HEK293 (cell line): ENCODE data around the gene SLC25A17.

Experiments
- FEZF1 ChIP-seq: fragments of 450-650 bp; formaldehyde crosslinking; IDR thresholded peaks from 2 replicates; pipeline ENCODE4 v1.5.1; 2016; ENCODE audit warnings: missing biosample characterization, missing genetic modification characterization
- KLF8 ChIP-seq: fragments of 450-650 bp; formaldehyde crosslinking; IDR thresholded peaks from 2 replicates; pipeline ENCODE4 v1.5.1; 2016; ENCODE audit warnings: missing biosample characterization, missing genetic modification characterization
- KLF9 ChIP-seq: fragments of 450-650 bp; formaldehyde crosslinking; IDR thresholded peaks from 2 replicates; pipeline ENCODE4 v1.5.1; 2016; ENCODE audit warnings: missing biosample characterization, missing genetic modification characterization, low read depth
- PRDM1 ChIP-seq: fragments of 450-650 bp; formaldehyde crosslinking; IDR thresholded peaks from 2 replicates; pipeline ENCODE4; 2016; ENCODE audit warnings: missing biosample characterization, missing genetic modification characterization
- SALL2 ChIP-seq: fragments of 450-650 bp; formaldehyde crosslinking; IDR thresholded peaks from 2 replicates; pipeline ENCODE4 v1.5.0; 2017; ENCODE audit warnings: missing biosample characterization, mild to moderate bottlenecking, missing genetic modification characterization, borderline replicate concordance
- ZBTB20 ChIP-seq: fragments of 450-650 bp; formaldehyde crosslinking; IDR thresholded peaks from 2 replicates; pipeline ENCODE4 v1.5.1; 2016; ENCODE audit warnings: missing biosample characterization, missing genetic modification characterization
- ZFP69B ChIP-seq: fragments of 450-650 bp; formaldehyde crosslinking; IDR thresholded peaks from 2 replicates; pipeline ENCODE4 v1.5.1; 2016; ENCODE audit warnings: missing biosample characterization, missing genetic modification characterization
- ZNF132 ChIP-seq: fragments of 450-650 bp; formaldehyde crosslinking; IDR thresholded peaks from 2 replicates; pipeline ENCODE4 v1.5.1; 2017; ENCODE audit warnings: missing biosample characterization, missing genetic modification characterization, borderline replicate concordance
- ZNF175 ChIP-seq: fragments of 450-650 bp; formaldehyde crosslinking; IDR thresholded peaks from 2 replicates; pipeline ENCODE4 v1.5.1; 2016; ENCODE audit warnings: missing biosample characterization, missing genetic modification characterization
- ZNF221 ChIP-seq: fragments of 450-650 bp; formaldehyde crosslinking; IDR thresholded peaks from 2 replicates; pipeline ENCODE4 v1.5.1; 2017; ENCODE audit warnings: missing biosample characterization, missing genetic modification characterization, borderline replicate concordance
- ZNF324 ChIP-seq: fragments of 450-650 bp; formaldehyde crosslinking; IDR thresholded peaks from 2 replicates; pipeline ENCODE4 v1.5.1; 2016; ENCODE audit warnings: missing biosample characterization, missing genetic modification characterization
- ZNF335 ChIP-seq: fragments of 450-650 bp; formaldehyde crosslinking; conservative IDR thresholded peaks from 2 replicates; pipeline ENCODE4 v1.5.1; 2016; ENCODE audit warnings: missing biosample characterization, missing genetic modification characterization
- ZNF521 ChIP-seq: fragments of 450-650 bp; formaldehyde crosslinking; IDR thresholded peaks from 2 replicates; pipeline ENCODE4 v1.5.1; 2017; ENCODE audit warnings: missing biosample characterization, mild to moderate bottlenecking, missing genetic modification characterization
- ZNF677 ChIP-seq: fragments of 450-650 bp; IDR thresholded peaks from 2 replicates; pipeline ENCODE4 v1.5.0; 2018; ENCODE audit warnings: missing biosample characterization, mild to moderate bottlenecking, missing genetic modification characterization, moderate library complexity
- ZNF768 ChIP-seq: fragments of 450-650 bp; formaldehyde crosslinking; IDR thresholded peaks from 2 replicates; pipeline ENCODE4 v1.5.1; 2018; ENCODE audit warnings: missing biosample characterization, mild to moderate bottlenecking, missing genetic modification characterization
- ZNF777 ChIP-seq: fragments of 450-650 bp; formaldehyde crosslinking; IDR thresholded peaks from 2 replicates; pipeline ENCODE4 v1.5.1; 2017; ENCODE audit warnings: missing biosample characterization, missing genetic modification characterization, borderline replicate concordance
- ZSCAN30 ChIP-seq: fragments of 450-650 bp; IDR thresholded peaks from 2 replicates; pipeline ENCODE4 v1.5.1; 2018; ENCODE audit warnings: missing biosample characterization, mild to moderate bottlenecking, missing genetic modification characterization, moderate library complexity
- TF ChIP-seq, protein P1 (sequence below): fragments of 450-650 bp; formaldehyde crosslinking; IDR thresholded peaks from 2 replicates; pipeline ENCODE4 v1.5.1; 2016; ENCODE audit warnings: missing biosample characterization, missing genetic modification characterization
- TF ChIP-seq, protein P2 (sequence below): fragments of 450-650 bp; formaldehyde crosslinking; IDR thresholded peaks from 2 replicates; pipeline ENCODE4; 2016; ENCODE audit warnings: missing biosample characterization, missing genetic modification characterization
- TF ChIP-seq, protein P3 (sequence below): fragments of 450-650 bp; formaldehyde crosslinking; IDR thresholded peaks from 2 replicates; pipeline ENCODE4 v1.5.1; 2016; ENCODE audit warnings: missing biosample characterization, missing genetic modification characterization
- TF ChIP-seq, protein P4 (sequence below): fragments of 450-650 bp; formaldehyde crosslinking; IDR thresholded peaks from 2 replicates; pipeline ENCODE4 v1.5.1; 2016; ENCODE audit warnings: missing biosample characterization, missing genetic modification characterization
- TF ChIP-seq, protein P5 (sequence below): fragments of 450-650 bp; formaldehyde crosslinking; IDR thresholded peaks from 2 replicates; pipeline ENCODE4 v1.5.1; 2016; ENCODE audit warnings: missing biosample characterization, missing genetic modification characterization
- TF ChIP-seq, protein P6 (sequence below): fragments of 450-650 bp; formaldehyde crosslinking; IDR thresholded peaks from 2 replicates; pipeline ENCODE4 v1.5.1; 2016; ENCODE audit warnings: missing biosample characterization, missing genetic modification characterization
- TF ChIP-seq, protein P7 (sequence below): fragments of 450-650 bp; formaldehyde crosslinking; IDR thresholded peaks from 2 replicates; pipeline ENCODE4 v1.5.1; 2017; ENCODE audit warnings: missing biosample characterization, missing genetic modification characterization
- TF ChIP-seq, protein P8 (sequence below): fragments of 450-650 bp; formaldehyde crosslinking; IDR thresholded peaks from 2 replicates; pipeline ENCODE4 v1.5.1; 2016; ENCODE audit warnings: missing biosample characterization, missing genetic modification characterization

SLC25A17 gene

DNA sequence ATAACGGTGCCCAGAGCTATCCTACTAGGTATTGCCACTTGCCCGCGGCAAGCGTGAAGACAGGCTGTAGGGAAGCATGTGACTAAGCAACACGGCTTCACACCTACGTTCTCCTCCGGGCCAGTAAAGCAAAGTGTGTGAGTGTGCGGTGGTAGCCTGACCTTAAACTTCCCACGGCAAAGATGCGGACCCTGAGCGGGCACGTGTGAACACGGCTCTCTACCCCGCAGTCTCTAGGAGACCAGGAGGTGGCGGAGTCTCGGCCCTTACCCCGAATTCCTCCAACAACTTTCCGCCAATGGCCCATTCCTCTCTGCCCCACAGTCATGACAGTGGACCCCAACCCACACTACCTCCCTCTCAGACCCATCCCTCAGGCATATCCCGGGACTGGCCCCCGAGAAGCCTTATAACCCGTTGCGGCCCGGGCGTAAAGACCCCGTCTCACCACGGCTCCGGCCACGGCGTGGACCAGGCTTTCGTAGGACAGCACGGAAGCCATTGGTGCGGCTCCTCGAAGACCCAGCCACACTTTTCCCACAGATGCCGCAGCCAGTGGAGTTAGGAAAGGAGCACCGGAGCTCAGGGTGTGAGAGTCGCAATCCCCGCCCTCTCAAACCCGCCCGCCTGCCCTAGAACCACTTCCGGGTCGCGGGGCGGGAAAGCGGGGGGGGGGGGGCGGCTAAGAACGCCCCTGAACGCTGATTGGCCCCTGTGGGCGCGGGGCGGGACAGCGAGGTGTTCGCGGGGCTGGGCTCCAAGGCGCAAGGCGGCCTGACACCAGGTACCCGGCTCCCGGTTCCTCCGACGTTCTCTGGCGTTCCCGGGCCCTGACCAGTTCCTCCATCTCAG, at the start of gene SLC25A17 (continued):
- TF ChIP-seq, protein P1, sequence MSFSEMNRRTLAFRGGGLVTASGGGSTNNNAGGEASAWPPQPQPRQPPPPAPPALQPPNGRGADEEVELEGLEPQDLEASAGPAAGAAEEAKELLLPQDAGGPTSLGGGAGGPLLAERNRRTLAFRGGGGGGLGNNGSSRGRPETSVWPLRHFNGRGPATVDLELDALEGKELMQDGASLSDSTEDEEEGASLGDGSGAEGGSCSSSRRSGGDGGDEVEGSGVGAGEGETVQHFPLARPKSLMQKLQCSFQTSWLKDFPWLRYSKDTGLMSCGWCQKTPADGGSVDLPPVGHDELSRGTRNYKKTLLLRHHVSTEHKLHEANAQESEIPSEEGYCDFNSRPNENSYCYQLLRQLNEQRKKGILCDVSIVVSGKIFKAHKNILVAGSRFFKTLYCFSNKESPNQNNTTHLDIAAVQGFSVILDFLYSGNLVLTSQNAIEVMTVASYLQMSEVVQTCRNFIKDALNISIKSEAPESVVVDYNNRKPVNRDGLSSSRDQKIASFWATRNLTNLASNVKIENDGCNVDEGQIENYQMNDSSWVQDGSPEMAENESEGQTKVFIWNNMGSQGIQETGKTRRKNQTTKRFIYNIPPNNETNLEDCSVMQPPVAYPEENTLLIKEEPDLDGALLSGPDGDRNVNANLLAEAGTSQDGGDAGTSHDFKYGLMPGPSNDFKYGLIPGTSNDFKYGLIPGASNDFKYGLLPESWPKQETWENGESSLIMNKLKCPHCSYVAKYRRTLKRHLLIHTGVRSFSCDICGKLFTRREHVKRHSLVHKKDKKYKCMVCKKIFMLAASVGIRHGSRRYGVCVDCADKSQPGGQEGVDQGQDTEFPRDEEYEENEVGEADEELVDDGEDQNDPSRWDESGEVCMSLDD (tag by site-specific recombination) = 0 out of 2 replicates have a peak, but pooled peaks have one; percentile 11
- TF ChIP-seq, protein P2, sequence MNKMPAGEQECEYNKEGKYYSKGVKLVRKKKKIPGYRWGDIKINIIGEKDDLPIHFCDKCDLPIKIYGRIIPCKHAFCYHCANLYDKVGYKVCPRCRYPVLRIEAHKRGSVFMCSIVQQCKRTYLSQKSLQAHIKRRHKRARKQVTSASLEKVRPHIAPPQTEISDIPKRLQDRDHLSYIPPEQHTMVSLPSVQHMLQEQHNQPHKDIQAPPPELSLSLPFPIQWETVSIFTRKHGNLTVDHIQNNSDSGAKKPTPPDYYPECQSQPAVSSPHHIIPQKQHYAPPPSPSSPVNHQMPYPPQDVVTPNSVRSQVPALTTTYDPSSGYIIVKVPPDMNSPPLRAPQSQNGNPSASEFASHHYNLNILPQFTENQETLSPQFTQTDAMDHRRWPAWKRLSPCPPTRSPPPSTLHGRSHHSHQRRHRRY (tag by site-specific recombination) = no peak
- 0 out of 2 replicates have a peak, but pooled peaks have one; percentile 26 for TF ChIP-seq KLF9 (tag by site-specific recombination)
- TF ChIP-seq ZNF768 = 0 out of 2 replicates have a peak, but pooled peaks have one; percentile 2
- TF ChIP-seq, protein P3, sequence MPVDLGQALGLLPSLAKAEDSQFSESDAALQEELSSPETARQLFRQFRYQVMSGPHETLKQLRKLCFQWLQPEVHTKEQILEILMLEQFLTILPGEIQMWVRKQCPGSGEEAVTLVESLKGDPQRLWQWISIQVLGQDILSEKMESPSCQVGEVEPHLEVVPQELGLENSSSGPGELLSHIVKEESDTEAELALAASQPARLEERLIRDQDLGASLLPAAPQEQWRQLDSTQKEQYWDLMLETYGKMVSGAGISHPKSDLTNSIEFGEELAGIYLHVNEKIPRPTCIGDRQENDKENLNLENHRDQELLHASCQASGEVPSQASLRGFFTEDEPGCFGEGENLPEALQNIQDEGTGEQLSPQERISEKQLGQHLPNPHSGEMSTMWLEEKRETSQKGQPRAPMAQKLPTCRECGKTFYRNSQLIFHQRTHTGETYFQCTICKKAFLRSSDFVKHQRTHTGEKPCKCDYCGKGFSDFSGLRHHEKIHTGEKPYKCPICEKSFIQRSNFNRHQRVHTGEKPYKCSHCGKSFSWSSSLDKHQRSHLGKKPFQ = peak; percentile 95
- TF ChIP-seq, protein P4, sequence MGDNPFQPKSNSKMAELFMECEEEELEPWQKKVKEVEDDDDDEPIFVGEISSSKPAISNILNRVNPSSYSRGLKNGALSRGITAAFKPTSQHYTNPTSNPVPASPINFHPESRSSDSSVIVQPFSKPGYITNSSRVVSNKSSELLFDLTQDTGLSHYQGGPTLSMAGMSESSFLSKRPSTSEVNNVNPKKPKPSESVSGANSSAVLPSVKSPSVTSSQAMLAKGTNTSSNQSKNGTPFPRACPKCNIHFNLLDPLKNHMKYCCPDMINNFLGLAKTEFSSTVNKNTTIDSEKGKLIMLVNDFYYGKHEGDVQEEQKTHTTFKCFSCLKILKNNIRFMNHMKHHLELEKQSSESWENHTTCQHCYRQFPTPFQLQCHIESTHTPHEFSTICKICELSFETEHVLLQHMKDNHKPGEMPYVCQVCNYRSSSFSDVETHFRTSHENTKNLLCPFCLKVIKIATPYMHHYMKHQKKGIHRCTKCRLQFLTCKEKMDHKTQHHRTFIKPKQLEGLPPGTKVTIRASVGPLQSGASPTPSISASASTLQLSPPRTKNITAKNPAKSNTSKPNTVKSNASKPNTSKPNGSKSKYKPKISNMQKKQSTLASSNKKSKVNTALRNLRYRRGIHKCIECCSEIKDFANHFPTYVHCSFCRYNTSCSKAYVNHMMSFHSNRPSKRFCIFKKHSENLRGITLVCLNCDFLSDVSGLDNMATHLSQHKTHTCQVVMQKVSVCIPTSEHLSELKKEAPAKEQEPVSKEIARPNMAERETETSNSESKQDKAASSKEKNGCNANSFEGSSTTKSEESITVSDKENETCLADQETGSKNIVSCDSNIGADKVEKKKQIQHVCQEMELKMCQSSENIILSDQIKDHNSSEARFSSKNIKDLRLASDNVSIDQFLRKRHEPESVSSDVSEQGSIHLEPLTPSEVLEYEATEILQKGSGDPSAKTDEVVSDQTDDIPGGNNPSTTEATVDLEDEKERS (tag by site-specific recombination) = no peak
- TF ChIP-seq, protein P5, sequence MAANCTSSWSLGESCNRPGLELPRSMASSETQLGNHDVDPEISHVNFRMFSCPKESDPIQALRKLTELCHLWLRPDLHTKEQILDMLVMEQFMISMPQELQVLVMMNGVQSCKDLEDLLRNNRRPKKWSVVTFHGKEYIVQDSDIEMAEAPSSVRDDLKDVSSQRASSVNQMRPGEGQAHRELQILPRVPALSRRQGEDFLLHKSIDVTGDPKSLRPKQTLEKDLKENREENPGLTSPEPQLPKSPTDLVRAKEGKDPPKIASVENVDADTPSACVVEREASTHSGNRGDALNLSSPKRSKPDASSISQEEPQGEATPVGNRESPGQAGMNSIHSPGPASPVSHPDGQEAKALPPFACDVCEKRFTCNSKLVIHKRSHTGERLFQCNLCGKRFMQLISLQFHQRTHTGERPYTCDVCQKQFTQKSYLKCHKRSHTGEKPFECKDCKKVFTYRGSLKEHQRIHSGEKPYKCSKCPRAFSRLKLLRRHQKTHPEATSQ (tag by site-specific recombination) = 0 out of 2 replicates have a peak, but pooled peaks have one; percentile 20
- TF ChIP-seq, protein P6, sequence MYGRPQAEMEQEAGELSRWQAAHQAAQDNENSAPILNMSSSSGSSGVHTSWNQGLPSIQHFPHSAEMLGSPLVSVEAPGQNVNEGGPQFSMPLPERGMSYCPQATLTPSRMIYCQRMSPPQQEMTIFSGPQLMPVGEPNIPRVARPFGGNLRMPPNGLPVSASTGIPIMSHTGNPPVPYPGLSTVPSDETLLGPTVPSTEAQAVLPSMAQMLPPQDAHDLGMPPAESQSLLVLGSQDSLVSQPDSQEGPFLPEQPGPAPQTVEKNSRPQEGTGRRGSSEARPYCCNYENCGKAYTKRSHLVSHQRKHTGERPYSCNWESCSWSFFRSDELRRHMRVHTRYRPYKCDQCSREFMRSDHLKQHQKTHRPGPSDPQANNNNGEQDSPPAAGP (tag by site-specific recombination) = peak; percentile 48
- TF ChIP-seq ZNF777 = 0 out of 2 replicates have a peak, but pooled peaks have one; percentile 52
- TF ChIP-seq ZSCAN30 = 0 out of 2 replicates have a peak, but pooled peaks have one; percentile 4
- TF ChIP-seq ZNF132 (tag by site-specific recombination) = no peak
- TF ChIP-seq FEZF1 = no peak
- TF ChIP-seq KLF8 (tag by site-specific recombination) = peak; percentile 52
- peak; percentile 54; the same call in 1 of the 2 replicates for TF ChIP-seq ZFP69B
- peak; percentile 93 for TF ChIP-seq ZBTB20 (tag by site-specific recombination)
- no peak for TF ChIP-seq ZNF221 (tag by site-specific recombination)
- no peak for TF ChIP-seq PRDM1 (tag by site-specific recombination)
- TF ChIP-seq, protein P7, sequence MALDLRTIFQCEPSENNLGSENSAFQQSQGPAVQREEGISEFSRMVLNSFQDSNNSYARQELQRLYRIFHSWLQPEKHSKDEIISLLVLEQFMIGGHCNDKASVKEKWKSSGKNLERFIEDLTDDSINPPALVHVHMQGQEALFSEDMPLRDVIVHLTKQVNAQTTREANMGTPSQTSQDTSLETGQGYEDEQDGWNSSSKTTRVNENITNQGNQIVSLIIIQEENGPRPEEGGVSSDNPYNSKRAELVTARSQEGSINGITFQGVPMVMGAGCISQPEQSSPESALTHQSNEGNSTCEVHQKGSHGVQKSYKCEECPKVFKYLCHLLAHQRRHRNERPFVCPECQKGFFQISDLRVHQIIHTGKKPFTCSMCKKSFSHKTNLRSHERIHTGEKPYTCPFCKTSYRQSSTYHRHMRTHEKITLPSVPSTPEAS (tag by site-specific recombination) = no peak
- no peak for TF ChIP-seq SALL2 (tag by site-specific recombination)
- peak; percentile 99 for TF ChIP-seq ZNF335 (tag by site-specific recombination)
- TF ChIP-seq, protein P8, sequence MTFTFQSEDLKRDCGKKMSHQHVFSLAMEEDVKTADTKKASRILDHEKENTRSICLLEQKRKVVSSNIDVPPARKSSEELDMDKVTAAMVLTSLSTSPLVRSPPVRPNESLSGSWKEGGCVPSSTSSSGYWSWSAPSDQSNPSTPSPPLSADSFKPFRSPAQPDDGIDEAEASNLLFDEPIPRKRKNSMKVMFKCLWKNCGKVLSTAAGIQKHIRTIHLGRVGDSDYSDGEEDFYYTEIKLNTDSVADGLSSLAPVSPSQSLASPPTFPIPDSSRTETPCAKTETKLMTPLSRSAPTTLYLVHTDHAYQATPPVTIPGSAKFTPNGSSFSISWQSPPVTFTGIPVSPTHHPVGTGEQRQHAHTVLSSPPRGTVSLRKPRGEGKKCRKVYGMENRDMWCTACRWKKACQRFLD (tag by site-specific recombination) = no peak
- TF ChIP-seq ZNF324 (tag by site-specific recombination) = no peak
- no peak for TF ChIP-seq ZNF677
- no peak for TF ChIP-seq ZNF175 (tag by site-specific recombination)
- no peak for TF ChIP-seq ZNF521 (tag by site-specific recombination)
